K562 (cell line): Measurements from ENCODE around the gene MYCBP2.

Experiments used
- ARHGAP35 ChIP-seq: fragments of 450-650 bp; IDR thresholded peaks from 2 replicates; pipeline ENCODE4 v1.6.1; 2018; ENCODE audit not compliant: partially characterized antibody
- ZFP36 ChIP-seq: fragments of 150-350 bp; IDR thresholded peaks from 2 replicates; pipeline ENCODE4 v1.6.1; 2018; ENCODE audit warnings: low read length, low read depth; ENCODE audit not compliant: partially characterized antibody

- no peak for TF ChIP-seq ZFP36
- TF ChIP-seq ARHGAP35: no peak
Observed at GRCh38 chr13:77095288-77095687, 231.6 kb downstream of the MYCBP2 start.
